GM19468 (cell line): ENCODE data around the gene ADGRG3.

Experiments used
- ATAC-seq: cut with Tn5 transposase; IDR thresholded peaks from one replicate; pipeline ENCODE4 v1.9.1; 2021; ENCODE audit warnings: mild to moderate bottlenecking, moderate library complexity, moderate number of reproducible peaks; ENCODE audit not compliant: unreplicated experiment; ENCODE audit errors: extremely low read depth

The ADGRG3 gene

GRCh38 chr16:57630931-57631845 lies 36.9 kb upstream of the ADGRG3 start:
- no peak for ATAC-seq

DNA sequence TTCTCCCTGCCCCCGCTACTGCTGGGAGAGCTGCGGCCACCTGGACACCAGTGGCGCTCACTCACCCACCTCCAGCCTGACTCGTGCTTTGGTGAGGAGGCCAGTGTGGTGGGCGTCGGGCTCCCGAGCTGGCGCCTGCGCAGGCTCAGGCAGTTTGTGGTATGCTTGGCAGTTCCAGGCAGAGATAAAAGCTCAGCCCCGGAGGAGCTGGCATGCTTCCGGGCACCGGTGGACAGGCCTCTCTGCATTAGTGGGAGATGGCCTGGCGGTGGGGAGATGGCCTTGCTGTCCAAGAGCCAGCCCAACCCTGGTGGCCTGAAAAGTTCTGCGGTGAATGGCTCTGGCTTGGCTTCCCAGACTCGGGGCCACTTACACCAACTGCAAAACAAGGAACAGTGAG lies 35.5 kb upstream of the ADGRG3 start:
- ATAC-seq = no peak

- no peak for ATAC-seq
Measured at GRCh38 chr16:57633383-57634064, 34.6 kb upstream of the ADGRG3 start.

DNA sequence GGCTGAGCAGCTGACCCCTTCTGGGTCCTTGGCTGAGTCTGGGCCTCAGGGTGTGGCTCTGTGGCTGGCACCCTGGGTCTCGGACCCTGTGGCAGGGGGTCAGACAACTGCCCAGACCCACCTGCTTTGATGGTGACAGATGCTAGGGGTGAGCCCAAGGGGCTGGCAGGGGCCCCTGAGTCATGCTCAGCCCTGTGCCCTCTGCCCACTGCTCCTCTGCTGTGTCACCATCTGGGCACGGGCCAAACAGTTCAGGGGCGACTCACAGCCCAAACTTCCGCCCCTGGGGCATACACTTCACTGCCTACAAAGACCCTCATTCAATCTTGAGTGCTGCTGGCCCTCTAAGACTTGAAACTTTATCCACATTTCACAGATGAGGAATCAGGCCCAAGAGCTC lies 33.9 kb upstream of the ADGRG3 start:
- ATAC-seq = no peak

DNA sequence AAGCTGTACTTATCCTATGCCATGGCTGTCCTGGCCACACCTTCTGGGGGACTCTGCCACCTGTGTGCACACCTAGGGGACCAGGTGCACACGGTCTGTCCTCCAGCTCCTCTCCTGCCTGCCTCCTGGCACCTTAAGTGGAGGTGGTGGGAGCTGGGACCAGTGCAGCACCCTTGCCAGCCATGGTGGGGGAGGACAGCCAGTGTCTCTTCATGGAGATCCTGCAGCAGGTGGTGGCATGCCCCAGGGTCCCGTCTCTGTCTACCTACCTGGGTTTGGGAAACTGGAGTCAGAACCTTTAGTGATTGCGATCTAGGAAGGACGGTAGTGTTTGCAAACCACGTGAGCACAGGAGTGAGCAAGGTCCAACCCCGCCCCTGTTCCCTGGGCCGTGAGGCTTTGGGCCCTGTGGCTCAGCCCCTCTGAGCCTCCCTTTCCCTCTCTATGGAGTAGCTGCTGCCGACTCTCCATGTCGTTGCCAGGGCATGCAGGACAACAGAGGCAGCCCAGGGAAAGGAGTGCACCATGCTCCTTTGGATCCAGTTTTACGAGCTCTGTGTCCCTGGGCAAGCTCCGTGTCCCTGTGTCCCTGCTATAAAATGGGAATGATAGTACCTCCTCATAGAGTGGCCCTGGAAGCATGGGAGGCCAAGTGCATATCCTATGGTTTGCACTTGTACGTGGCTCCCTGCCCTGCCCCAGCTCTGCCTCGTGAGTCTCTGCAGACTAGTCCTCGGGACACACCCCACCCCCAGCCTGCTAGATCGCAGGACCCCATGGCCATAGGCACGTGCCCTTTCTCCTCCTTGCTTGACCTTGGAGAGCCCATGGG lies 32.6 kb upstream of the ADGRG3 start:
- no peak for ATAC-seq

- no peak for ATAC-seq
Measured at GRCh38 chr16:57636184-57636583, 31.9 kb upstream of the ADGRG3 start.

DNA sequence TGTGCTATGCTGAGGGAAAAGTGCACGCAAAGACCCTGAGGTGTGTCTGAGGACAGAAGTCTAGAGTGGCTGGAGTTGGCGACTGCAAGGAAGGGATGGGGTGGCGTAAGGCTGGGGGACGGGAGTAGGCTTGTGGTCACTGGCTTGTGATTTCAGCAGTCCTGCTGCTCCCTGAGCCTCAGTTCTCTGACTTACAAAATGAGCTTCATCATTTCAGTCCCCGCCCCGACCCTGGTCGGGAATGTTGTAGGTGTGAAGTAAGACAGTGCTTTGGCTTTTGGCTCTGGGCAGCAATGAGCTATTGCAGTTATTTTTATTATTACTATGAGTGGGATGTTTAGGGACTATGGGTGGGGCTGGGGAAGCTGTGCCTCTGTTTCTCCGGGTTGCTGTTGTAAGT lies 31.1 kb upstream of the ADGRG3 start:
- no peak for ATAC-seq

- ATAC-seq = no peak
Measured at GRCh38 chr16:57637424-57637823, 30.7 kb upstream of the ADGRG3 start.

- no peak for ATAC-seq
Measured at GRCh38 chr16:57637965-57638364, 30.1 kb upstream of the ADGRG3 start.

GRCh38 chr16:57638381-57638780 lies 29.7 kb upstream of the ADGRG3 start:
- no peak for ATAC-seq

- no peak for ATAC-seq
Measured at GRCh38 chr16:57639172-57639887, 28.8 kb upstream of the ADGRG3 start.

GRCh38 chr16:57640185-57640584 lies 27.9 kb upstream of the ADGRG3 start:
- ATAC-seq = no peak

DNA sequence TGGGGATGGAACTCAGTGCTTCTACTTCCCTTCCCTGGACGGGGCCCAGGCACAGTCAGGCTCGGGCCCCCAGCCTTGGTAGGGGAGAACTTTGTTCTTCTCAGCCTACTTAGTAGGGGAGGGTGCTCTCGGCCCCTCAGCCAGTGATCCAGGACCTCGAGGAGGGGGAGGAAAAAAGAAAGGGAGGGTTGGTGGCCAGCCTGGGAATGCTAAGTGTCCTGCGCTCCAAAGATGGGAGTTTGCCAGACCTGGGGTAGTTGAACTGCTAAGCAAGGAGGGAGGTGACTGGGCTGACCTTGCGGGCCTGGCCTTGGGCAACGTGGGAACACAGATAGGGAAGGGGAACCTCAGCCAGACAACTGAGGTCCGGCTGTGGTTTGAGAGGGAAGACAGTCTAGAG lies 27.5 kb upstream of the ADGRG3 start:
- no peak for ATAC-seq

- ATAC-seq = no peak
Measured at GRCh38 chr16:57642160-57643135, 25.7 kb upstream of the ADGRG3 start.

DNA sequence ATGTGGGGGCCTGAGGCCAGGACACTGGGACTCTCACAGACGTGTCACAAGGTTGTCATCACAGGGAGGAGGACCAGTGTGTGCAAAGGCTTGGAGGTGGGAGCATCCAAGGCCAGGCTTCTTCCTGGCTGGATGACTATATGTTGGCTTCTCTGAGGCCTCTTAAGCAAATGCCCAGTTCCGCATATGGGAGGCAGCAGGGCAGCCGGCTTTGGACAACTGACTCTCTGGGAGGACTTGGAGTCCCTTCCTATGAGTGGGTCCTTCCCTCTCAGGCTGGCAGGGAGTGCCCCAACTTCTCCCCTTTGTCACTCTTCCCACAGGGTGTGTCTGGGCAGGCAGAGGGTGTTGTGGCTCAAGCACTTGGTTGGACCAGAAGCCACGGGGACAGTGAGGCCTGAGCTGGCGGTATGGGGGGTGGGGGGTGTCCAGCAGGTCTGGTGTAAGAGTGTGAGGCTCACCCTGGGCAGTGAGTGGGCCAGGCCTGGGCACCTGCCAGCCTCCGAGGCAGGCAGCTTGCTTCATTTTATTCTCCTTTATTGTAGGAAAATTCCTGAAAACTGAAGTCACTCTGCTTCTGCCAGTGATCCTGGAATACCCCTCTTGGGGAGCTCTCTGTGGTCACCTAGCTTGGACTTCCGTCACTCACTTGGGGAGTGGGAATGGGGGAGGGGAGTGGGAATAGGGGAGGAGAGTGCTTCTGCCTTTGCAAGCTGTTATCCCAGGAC lies 24.8 kb upstream of the ADGRG3 start:
- no peak for ATAC-seq

DNA sequence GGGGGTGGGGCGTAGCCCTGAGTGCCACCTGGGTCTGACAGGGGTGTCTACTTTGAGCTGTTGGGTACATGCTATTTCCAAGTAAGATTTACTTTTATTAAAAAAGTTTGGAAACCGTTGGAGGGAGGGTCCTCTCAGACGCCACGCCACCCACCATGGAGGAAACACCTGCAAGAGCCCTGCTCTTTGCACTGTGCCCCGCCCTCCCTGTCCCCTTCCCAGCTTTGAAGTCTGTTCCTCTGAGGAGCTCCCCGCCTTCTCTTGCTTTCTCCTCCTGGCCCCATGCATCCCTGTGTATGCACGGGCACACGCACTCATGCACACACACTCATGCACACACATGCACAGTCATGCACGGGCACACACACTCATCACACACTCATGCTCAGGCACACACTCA lies 24.2 kb upstream of the ADGRG3 start:
- ATAC-seq = no peak

DNA sequence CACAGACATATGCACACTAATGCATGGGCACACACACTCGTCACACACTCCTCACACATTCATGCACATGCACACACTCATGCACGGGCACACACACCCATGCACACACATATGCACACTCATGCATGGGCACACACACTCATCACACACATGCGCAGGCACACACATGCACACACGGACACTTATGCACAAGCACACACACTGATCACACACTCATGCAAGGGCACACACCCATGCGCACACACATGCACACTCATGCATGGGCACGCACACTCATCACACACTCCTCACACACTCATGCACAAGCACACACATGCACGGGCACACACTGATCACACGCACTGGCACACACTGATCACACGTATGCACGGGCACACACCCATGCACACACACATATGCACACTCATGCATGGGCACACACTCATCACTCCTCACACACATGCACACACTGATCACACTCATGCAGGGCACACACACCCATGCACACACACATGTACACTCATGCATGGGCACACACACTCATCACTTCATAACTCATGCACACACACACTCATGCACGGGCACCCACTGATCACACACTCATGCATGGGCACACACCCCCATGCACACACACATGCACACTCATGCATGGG lies 23.6 kb upstream of the ADGRG3 start:
- no peak for ATAC-seq

DNA sequence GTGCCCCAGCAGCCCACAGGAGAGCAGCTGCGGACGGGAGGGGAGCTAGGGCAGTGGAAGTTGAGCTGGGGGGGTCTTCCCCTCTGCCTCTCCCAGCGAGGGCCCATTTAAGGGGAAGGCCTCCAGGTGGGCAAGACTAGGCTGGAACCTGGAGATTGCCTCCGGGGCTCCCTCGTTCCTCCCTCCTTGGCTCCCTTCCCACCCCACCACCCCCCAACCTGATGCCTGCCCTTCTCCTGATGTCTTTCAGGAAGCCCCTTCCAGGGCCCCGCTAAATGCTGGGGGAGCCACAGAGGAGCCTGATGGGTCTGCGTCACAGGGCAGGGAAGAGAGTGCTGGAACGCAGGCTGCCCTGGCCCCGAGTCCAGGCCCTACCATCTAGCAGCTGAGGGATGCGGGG lies 22.9 kb upstream of the ADGRG3 start:
- ATAC-seq = no peak
